ENCODE measurements around the gene ADAMTS6. TPM values are rescaled to one million over a fixed set of nuclear protein-coding genes. Genes with fewer than 3 reads are reported as not detected.

Gene ADAMTS6
- total and polyA plus RNA-seq, 2 of the 13 experiments (the other 11 are each of a cell fraction or from before 2014, with no cell fraction given) = 3.1 to 8.2 TPM

GRCh38 chr5:65332591-65332990 is 149.1 kb downstream of the ADAMTS6 start:
- Histone ChIP-seq H4K20me1 (ENCODE audit: insufficient read depth, low read length) (no peaks in the 10 kb centered on the region), H3K79me2 (ENCODE audit: insufficient read depth, low read length) (no peaks in the 10 kb centered on the region), H3K9ac (ENCODE audit: insufficient read depth, low read depth, low read length) (no peak overlapping the region), H3K4me2 (ENCODE audit: low read depth, low read length) (peak overlapping the region; percentile 56), H3K9me3 (ENCODE audit: low read length) (no peaks in the 10 kb centered on the region), H2AFZ (ENCODE audit: low read length) (peak overlapping the region; percentile 17), H3K4me3 (replicated peaks in 1 of 3; ENCODE audit: insufficient read depth in 1 of 3, low read depth in 2 of 3, low read length in 3 of 3) (peak overlapping the region in 2 of 3 experiments; percentile 15 to 33; a peak in 1 of 6 replicates), H3K4me1 (ENCODE audit: insufficient read depth, low read length) (peaks cover 45% of the 10 kb centered on the region), H3K27me3 (ENCODE audit: control insufficient read depth in 1 of 2, insufficient read depth in 2 of 2, low read length in 2 of 2) (no peaks in the 10 kb centered on the region), H3K36me3 (replicated peaks in 1 of 2; ENCODE audit: control insufficient read depth in 1 of 2, insufficient read depth in 2 of 2, low read length in 2 of 2) (no peaks in the 10 kb centered on the region), H3K27ac (ENCODE audit: extremely low read length, insufficient read depth, low read length) (peak overlapping the region; percentile 62)
- CTCF ChIA-PET (ENCODE audit: low intra/inter-chr PET ratio, low total read pairs) = no interaction called here
- in situ Hi-C loops (cut with HindIII; ENCODE audit: extremely low pct_ligation_motif_present, low pct_unique_long_range_greater_than_20kb) (no loop called here), intact Hi-C loops (cut with micrococcal nuclease; ENCODE audit: unreplicated experiment) (no loop called here)
- 10% methylated on average over 1 of the region's 1 CpG for WGBS (ENCODE audit: low lambda C conversion rate)
- POLR2A ChIA-PET = no interaction called here
- no TSS peak for BruUV-seq (replicated peaks)
- DNase-seq (ENCODE audit: low spot score) (peak; percentile 84), ATAC-seq (peak; percentile 99), FAIRE-seq (peak; percentile 30)
- 0 out of 2 replicates have a peak, but pooled peaks have one; percentile 21 for TF ChIP-seq PITX1 (CRISPR knock-in tag; IDR thresholded peaks at IDR 0.05)
- TF ChIP-seq EP300 (IDR thresholded peaks at IDR 0.05; ENCODE audit: low read depth in 2 of 2, low read length in 2 of 2) = 0 out of 4 replicates have a peak, but pooled peaks of 1 of the 2 experiments have one; percentile 35
- no peak for TF ChIP-seq EP300 (CRISPR knock-in tag; IDR thresholded peaks at IDR 0.05; ENCODE audit: borderline replicate concordance)
- 0 out of 2 replicates have a peak, but pooled peaks have one; percentile 25 for TF ChIP-seq SAP130 (CRISPR knock-in tag; IDR thresholded peaks at IDR 0.05; ENCODE audit: low read depth)
- TF ChIP-seq SNAPC2 (CRISPR knock-in tag; IDR thresholded peaks at IDR 0.05) = no peak
- TF ChIP-seq MAFG (CRISPR knock-in tag; IDR thresholded peaks at IDR 0.05) = no peak
- TF ChIP-seq IKZF5 (CRISPR knock-in tag; IDR thresholded peaks at IDR 0.05) = no peak
- TF ChIP-seq, protein P1, sequence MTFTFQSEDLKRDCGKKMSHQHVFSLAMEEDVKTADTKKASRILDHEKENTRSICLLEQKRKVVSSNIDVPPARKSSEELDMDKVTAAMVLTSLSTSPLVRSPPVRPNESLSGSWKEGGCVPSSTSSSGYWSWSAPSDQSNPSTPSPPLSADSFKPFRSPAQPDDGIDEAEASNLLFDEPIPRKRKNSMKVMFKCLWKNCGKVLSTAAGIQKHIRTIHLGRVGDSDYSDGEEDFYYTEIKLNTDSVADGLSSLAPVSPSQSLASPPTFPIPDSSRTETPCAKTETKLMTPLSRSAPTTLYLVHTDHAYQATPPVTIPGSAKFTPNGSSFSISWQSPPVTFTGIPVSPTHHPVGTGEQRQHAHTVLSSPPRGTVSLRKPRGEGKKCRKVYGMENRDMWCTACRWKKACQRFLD (CRISPR knock-in tag; IDR thresholded peaks at IDR 0.05; ENCODE audit: borderline replicate concordance) = no peak
- TF ChIP-seq, protein P2, sequence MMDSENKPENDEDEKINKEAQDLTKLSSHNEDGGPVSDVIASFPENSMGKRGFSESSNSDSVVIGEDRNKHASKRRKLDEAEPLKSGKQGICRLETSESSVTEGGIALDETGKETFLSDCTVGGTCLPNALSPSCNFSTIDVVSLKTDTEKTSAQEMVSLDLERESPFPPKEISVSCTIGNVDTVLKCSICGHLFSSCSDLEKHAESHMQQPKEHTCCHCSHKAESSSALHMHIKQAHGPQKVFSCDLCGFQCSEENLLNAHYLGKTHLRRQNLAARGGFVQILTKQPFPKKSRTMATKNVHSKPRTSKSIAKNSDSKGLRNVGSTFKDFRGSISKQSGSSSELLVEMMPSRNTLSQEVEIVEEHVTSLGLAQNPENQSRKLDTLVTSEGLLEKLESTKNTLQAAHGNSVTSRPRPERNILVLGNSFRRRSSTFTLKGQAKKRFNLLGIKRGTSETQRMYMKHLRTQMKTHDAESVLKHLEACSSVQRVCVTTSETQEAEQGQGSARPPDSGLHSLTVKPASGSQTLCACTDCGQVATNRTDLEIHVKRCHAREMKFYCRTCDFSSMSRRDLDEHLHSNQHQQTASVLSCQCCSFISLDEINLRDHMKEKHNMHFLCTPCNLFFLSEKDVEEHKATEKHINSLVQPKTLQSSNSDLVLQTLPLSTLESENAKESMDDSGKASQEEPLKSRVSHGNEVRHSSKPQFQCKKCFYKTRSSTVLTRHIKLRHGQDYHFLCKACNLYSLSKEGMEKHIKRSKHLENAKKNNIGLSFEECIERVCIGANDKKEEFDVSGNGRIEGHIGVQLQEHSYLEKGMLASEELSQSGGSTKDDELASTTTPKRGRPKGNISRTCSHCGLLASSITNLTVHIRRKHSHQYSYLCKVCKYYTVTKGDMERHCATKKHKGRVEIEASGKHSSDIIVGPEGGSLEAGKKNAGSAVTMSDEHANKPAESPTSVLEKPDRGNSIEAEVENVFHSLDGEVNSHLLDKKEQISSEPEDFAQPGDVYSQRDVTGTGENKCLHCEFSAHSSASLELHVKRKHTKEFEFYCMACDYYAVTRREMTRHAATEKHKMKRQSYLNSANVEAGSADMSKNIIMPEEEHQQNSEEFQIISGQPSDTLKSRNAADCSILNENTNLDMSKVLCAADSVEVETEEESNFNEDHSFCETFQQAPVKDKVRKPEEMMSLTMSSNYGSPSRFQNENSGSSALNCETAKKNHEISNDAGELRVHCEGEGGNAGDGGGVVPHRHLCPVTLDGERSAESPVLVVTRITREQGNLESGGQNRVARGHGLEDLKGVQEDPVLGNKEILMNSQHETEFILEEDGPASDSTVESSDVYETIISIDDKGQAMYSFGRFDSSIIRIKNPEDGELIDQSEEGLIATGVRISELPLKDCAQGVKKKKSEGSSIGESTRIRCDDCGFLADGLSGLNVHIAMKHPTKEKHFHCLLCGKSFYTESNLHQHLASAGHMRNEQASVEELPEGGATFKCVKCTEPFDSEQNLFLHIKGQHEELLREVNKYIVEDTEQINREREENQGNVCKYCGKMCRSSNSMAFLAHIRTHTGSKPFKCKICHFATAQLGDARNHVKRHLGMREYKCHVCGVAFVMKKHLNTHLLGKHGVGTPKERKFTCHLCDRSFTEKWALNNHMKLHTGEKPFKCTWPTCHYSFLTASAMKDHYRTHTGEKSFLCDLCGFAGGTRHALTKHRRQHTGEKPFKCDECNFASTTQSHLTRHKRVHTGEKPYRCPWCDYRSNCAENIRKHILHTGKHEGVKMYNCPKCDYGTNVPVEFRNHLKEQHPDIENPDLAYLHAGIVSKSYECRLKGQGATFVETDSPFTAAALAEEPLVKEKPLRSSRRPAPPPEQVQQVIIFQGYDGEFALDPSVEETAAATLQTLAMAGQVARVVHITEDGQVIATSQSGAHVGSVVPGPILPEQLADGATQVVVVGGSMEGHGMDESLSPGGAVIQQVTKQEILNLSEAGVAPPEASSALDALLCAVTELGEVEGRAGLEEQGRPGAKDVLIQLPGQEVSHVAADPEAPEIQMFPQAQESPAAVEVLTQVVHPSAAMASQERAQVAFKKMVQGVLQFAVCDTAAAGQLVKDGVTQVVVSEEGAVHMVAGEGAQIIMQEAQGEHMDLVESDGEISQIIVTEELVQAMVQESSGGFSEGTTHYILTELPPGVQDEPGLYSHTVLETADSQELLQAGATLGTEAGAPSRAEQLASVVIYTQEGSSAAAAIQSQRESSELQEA (CRISPR knock-in tag; IDR thresholded peaks at IDR 0.05; ENCODE audit: not compliant biosample characterization) = no peak
- TF ChIP-seq, protein P3, sequence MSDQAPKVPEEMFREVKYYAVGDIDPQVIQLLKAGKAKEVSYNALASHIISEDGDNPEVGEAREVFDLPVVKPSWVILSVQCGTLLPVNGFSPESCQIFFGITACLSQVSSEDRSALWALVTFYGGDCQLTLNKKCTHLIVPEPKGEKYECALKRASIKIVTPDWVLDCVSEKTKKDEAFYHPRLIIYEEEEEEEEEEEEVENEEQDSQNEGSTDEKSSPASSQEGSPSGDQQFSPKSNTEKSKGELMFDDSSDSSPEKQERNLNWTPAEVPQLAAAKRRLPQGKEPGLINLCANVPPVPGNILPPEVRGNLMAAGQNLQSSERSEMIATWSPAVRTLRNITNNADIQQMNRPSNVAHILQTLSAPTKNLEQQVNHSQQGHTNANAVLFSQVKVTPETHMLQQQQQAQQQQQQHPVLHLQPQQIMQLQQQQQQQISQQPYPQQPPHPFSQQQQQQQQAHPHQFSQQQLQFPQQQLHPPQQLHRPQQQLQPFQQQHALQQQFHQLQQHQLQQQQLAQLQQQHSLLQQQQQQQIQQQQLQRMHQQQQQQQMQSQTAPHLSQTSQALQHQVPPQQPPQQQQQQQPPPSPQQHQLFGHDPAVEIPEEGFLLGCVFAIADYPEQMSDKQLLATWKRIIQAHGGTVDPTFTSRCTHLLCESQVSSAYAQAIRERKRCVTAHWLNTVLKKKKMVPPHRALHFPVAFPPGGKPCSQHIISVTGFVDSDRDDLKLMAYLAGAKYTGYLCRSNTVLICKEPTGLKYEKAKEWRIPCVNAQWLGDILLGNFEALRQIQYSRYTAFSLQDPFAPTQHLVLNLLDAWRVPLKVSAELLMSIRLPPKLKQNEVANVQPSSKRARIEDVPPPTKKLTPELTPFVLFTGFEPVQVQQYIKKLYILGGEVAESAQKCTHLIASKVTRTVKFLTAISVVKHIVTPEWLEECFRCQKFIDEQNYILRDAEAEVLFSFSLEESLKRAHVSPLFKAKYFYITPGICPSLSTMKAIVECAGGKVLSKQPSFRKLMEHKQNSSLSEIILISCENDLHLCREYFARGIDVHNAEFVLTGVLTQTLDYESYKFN (CRISPR knock-in tag; conservative IDR thresholded peaks at IDR 0.05) = peak; percentile 53
